OCI-LY7 (cell line): ENCODE results near the gene PDE3B. TPM values are rescaled to one million over a fixed set of nuclear protein-coding genes. Genes with fewer than 3 reads are reported as not detected.

Source experiments
- BruUV-seq: library from RNA; stranded (reverse); fragments of 400-500 nt; replicated peaks from 2 replicates; lab custom pipeline; 2021; lab: Mats Ljungman, UMichigan
- CTCF ChIA-PET: fragments of 300-600 bp; sonication (Branson Sonifier 250); formaldehyde crosslinking; loops from one replicate; lab custom pipeline; 2022; ENCODE audit warnings: antibody characterized with exemption; ENCODE audit not compliant: unreplicated experiment; lab: Charles Lee
- POLR2A ChIA-PET: fragments of 300-600 bp; sonication (Branson Sonifier 250); formaldehyde crosslinking; loops from one replicate; lab custom pipeline; 2022; ENCODE audit warnings: antibody characterized with exemption; lab: Charles Lee
- DNase-seq: peaks from one replicate; pipeline ENCODE4 v3.0.0-alpha.2; 2015; ENCODE audit warnings: low spot score
- H2AFZ ChIP-seq: fragments of 200-600 bp; sonication (generic), shearing (Covaris generic); 2 replicates; pipeline ENCODE4 v1.6.1; 2014; ENCODE audit warnings: mild to moderate bottlenecking, antibody characterized with exemption, low read length, moderate library complexity
- H3K27ac ChIP-seq: fragments of 200-600 bp; sonication (generic); 2 replicates; pipeline ENCODE4 v1.5.1; 2014; ENCODE audit warnings: mixed run types, low read depth, mild to moderate bottlenecking, moderate library complexity, low read length, inconsistent platforms; ENCODE audit not compliant: poor library complexity, severe bottlenecking
- H3K36me3 ChIP-seq: fragments of 200-600 bp; sonication (generic); 2 replicates; pipeline ENCODE4 v1.6.1; 2014; ENCODE audit warnings: mild to moderate bottlenecking, antibody characterized with exemption, low read length, moderate library complexity, mixed read lengths; ENCODE audit not compliant: insufficient read depth
- H3K4me1 ChIP-seq: fragments of 200-600 bp; sonication (generic); 2 replicates; pipeline ENCODE4 v1.5.1; 2014; ENCODE audit warnings: mild to moderate bottlenecking, low read length; ENCODE audit not compliant: insufficient read depth, poor library complexity, severe bottlenecking
- H3K4me2 ChIP-seq: fragments of 200-600 bp; sonication (generic); 2 replicates; pipeline ENCODE4 v1.6.1; 2014; ENCODE audit warnings: mild to moderate bottlenecking, low read length
- H3K4me3 ChIP-seq: fragments of 200-600 bp; sonication (generic); 2 replicates; pipeline ENCODE4 v1.5.1; 2014; ENCODE audit warnings: mild to moderate bottlenecking, low read depth, low read length; ENCODE audit not compliant: poor library complexity, severe bottlenecking
- H3K79me2 ChIP-seq: fragments of 200-600 bp; sonication (generic); 2 replicates; pipeline ENCODE4 v1.6.1; 2016; ENCODE audit warnings: low read depth, mild to moderate bottlenecking, low read length, moderate library complexity, mixed read lengths; ENCODE audit not compliant: insufficient read depth
- H3K9me2 ChIP-seq: fragments of 200-600 bp; sonication (generic); 2 replicates; pipeline ENCODE4 v1.6.1; 2016; ENCODE audit warnings: mild to moderate bottlenecking, low read length, mixed read lengths; ENCODE audit not compliant: insufficient read depth
- H3K9me3 ChIP-seq: fragments of 200-600 bp; sonication (generic); 2 replicates; pipeline ENCODE4 v1.6.1; 2014; ENCODE audit warnings: mild to moderate bottlenecking, mixed run types, low read length, mixed read lengths
- H4K20me1 ChIP-seq: fragments of 200-600 bp; sonication (generic); 2 replicates; pipeline ENCODE4 v1.6.1; 2014; ENCODE audit warnings: mild to moderate bottlenecking, antibody characterized with exemption, low read length, moderate library complexity, mixed read lengths; ENCODE audit not compliant: insufficient read depth
- EZH2phosphoT487 ChIP-seq: fragments of 200-600 bp; sonication (generic); IDR thresholded peaks from 2 replicates; pipeline ENCODE4 v1.6.1; 2018; ENCODE audit warnings: low read depth, borderline replicate concordance, mild to moderate bottlenecking, mixed run types, antibody characterized with exemption, low read length, moderate library complexity, mixed read lengths
- intact Hi-C: fragments of 100-400 bp; cut with micrococcal nuclease; formaldehyde crosslinking; loops from one replicate; pipeline ENCODE4 v1.10.0; 2022; ENCODE audit not compliant: unreplicated experiment
- total RNA-seq, 2 experiments: library from RNA; depleted of rRNA in 1 of 2; stranded (reverse); fragments of >200 nt in 1 of 2; shearing (Covaris generic) in 1 of 2; gene quantifications; 2 replicates each; pipeline ENCODE4 v1.2.3, GENCODE V29; 2014 to 2022
- TF ChIP-seq, protein P1 (sequence below): fragments of 200-600 bp; sonication (generic); conservative IDR thresholded peaks from 2 replicates; pipeline ENCODE4 v1.5.1; 2014; ENCODE audit warnings: mild to moderate bottlenecking, antibody characterized with exemption, low read length, moderate library complexity, mixed read lengths

The PDE3B gene
- total RNA-seq, 2 experiments from 2014 or later, result not detected

DNA sequence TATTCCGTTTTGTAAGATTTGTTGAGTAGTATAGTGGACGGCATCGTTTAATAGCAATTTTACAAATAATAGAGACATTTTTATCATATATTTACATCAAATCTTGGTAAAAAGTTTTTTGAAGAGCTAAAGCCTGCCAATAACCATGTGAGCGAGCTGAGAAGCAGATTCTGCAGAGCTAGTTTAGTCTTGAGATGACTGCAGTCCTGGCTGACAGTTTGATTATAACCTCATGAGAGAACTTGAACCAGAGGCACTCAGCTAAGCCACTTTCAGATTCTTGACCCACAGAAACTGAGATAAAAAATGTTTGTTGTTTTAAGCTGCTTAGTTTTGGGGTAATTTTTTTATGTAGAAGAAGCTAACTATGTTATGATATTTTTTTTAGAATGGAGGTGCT lies 78.9 kb downstream of the PDE3B start:
- Histone ChIP-seq H4K20me1 (no peaks in the 10 kb centered on the region), H3K79me2 (no peaks in the 10 kb centered on the region), H2AFZ (no peak overlapping the region), H3K9me3 (no peaks in the 10 kb centered on the region), H3K4me2 (no peak overlapping the region), H3K4me1 (no peaks in the 10 kb centered on the region), H3K9me2 (no peaks in the 10 kb centered on the region), H3K36me3 (no peaks in the 10 kb centered on the region), H3K27ac (no peak overlapping the region), H3K4me3 (no peak overlapping the region)
- intact Hi-C loops, result no loop called here
- BruUV-seq, result no TSS peak
- TF ChIP-seq, protein P1, sequence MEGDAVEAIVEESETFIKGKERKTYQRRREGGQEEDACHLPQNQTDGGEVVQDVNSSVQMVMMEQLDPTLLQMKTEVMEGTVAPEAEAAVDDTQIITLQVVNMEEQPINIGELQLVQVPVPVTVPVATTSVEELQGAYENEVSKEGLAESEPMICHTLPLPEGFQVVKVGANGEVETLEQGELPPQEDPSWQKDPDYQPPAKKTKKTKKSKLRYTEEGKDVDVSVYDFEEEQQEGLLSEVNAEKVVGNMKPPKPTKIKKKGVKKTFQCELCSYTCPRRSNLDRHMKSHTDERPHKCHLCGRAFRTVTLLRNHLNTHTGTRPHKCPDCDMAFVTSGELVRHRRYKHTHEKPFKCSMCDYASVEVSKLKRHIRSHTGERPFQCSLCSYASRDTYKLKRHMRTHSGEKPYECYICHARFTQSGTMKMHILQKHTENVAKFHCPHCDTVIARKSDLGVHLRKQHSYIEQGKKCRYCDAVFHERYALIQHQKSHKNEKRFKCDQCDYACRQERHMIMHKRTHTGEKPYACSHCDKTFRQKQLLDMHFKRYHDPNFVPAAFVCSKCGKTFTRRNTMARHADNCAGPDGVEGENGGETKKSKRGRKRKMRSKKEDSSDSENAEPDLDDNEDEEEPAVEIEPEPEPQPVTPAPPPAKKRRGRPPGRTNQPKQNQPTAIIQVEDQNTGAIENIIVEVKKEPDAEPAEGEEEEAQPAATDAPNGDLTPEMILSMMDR, result no peak
- DNase-seq, result no peak
- ChIA-PET CTCF (no interaction called here), POLR2A (interaction anchor here (1.0 kb wide), 1 partner anchor 22 kb away, joined by 3 read pairs; no protein-coding TSS in a partner anchor)

DNA sequence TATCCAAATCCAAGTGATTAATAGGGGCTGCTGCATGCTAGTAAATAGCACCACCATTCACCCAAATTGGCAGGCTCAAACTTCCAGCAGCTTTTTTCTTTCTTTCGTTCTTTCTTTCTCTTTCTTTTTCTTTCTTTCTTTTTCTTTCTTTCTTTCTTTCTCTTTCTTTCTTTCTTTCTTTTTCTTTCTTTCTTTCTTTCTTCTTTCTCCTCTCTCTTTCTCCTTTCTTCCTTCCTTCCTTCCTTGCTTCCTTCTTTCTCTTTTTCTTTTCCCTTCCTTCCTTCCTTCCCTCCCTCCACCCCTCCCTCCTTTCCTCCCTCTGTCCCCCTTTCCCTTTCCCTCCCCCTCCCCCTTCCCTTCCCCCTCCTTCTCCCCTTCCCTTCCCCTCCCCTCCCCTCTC lies 81.5 kb downstream of the PDE3B start:
- Histone ChIP-seq H3K4me1 (no peaks in the 10 kb centered on the region), H4K20me1 (no peaks in the 10 kb centered on the region), H3K9me2 (no peaks in the 10 kb centered on the region), H3K27ac (no peak overlapping the region), H3K9me3 (no peaks in the 10 kb centered on the region), H2AFZ (no peak overlapping the region), H3K36me3 (no peaks in the 10 kb centered on the region), H3K4me3 (no peak overlapping the region), H3K79me2 (no peaks in the 10 kb centered on the region), H3K4me2 (no peak overlapping the region)
- CTCF ChIA-PET, result no interaction called here
- POLR2A ChIA-PET, result no interaction called here
- no TSS peak for BruUV-seq
- intact Hi-C loops, result no loop called here
- DNase-seq, result no peak
- TF ChIP-seq, protein P1, result no peak
- no peak for TF ChIP-seq EZH2phosphoT487

DNA sequence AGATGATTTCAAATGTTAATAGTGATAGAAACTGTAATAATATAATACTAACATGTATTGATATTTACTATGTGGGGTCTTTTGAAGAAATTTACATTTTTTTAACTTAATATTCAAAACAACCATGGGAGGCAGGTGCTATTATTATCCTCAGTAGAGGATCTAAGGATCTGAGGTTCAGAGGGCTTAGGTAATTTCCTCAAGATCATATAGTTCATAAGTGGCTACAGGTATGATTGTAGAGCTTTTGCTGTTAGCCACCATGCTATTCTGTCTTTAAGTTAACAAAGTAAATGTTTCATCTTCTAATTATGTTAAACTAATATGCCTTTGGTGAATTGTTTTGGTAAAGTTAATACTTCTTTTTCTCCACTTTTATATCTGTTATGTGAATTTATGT lies 83.6 kb downstream of the PDE3B start:
- intact Hi-C loops, result no loop called here
- no peak for DNase-seq
- Histone ChIP-seq H3K9me3 (no peaks in the 10 kb centered on the region), H3K4me2 (no peak overlapping the region), H3K79me2 (no peaks in the 10 kb centered on the region), H3K36me3 (no peaks in the 10 kb centered on the region), H3K27ac (no peak overlapping the region), H2AFZ (no peak overlapping the region), H4K20me1 (no peaks in the 10 kb centered on the region), H3K4me3 (no peak overlapping the region), H3K4me1 (no peaks in the 10 kb centered on the region), H3K9me2 (no peaks in the 10 kb centered on the region)
- TF ChIP-seq, protein P1, result no peak
- TF ChIP-seq EZH2phosphoT487, result no peak
- no TSS peak for BruUV-seq
- CTCF ChIA-PET, result no interaction called here
- POLR2A ChIA-PET, result no interaction called here
